H9 (cell line): ENCODE results near the gene BCO1. TPM values are rescaled to one million over a fixed set of nuclear protein-coding genes. Genes with fewer than 3 reads are reported as not detected.

Source experiments
- DNase-seq: peaks from one replicate; pipeline ENCODE4 v3.0.0-alpha.2; 2017
- H2AFZ ChIP-seq: one replicate; pipeline ENCODE4 v1.6.1; 2013; ENCODE audit warnings: mild to moderate bottlenecking, low read length, control low read depth, moderate library complexity
- H2AK5ac ChIP-seq: 2 replicates; pipeline ENCODE4 v1.6.1; 2013; ENCODE audit warnings: low read length, control low read depth, mixed read lengths; ENCODE audit not compliant: insufficient read length
- H2BK120ac ChIP-seq: one replicate; pipeline ENCODE4 v1.6.1; 2013; ENCODE audit warnings: low read depth, mild to moderate bottlenecking, low read length, control low read depth, inconsistent platforms; ENCODE audit not compliant: poor library complexity, severe bottlenecking
- H2BK12ac ChIP-seq: 2 replicates; pipeline ENCODE4 v1.6.1; 2013; ENCODE audit warnings: low read length, control low read depth, mixed read lengths, low read depth; ENCODE audit not compliant: insufficient read length
- H2BK15ac ChIP-seq: 2 replicates; pipeline ENCODE4 v1.6.1; 2013; ENCODE audit warnings: low read depth, low read length, control low read depth
- H2BK20ac ChIP-seq: one replicate; pipeline ENCODE4 v1.6.1; 2013; ENCODE audit warnings: low read depth, mild to moderate bottlenecking, low read length, control low read depth, inconsistent platforms; ENCODE audit not compliant: poor library complexity, severe bottlenecking
- H2BK5ac ChIP-seq: 2 replicates; pipeline ENCODE4 v1.6.1; 2013; ENCODE audit warnings: low read length, control low read depth, mixed read lengths; ENCODE audit not compliant: insufficient read length
- H3K14ac ChIP-seq: 2 replicates; pipeline ENCODE4 v1.6.1; 2013; ENCODE audit warnings: low read length, control low read depth; ENCODE audit not compliant: insufficient read depth
- H3K18ac ChIP-seq: 2 replicates; pipeline ENCODE4 v1.6.1; 2013; ENCODE audit warnings: low read depth, mild to moderate bottlenecking, mixed read lengths, low read length, control low read depth; ENCODE audit not compliant: insufficient read length
- H3K23ac ChIP-seq: 2 replicates; pipeline ENCODE4 v1.6.1; 2013; ENCODE audit warnings: low read length, control low read depth, mixed read lengths, low read depth; ENCODE audit not compliant: insufficient read length
- H3K23me2 ChIP-seq: 2 replicates; pipeline ENCODE4 v1.6.1; 2013; ENCODE audit warnings: low read depth, mild to moderate bottlenecking, mixed read lengths, low read length, control low read depth; ENCODE audit not compliant: insufficient read length, poor library complexity, severe bottlenecking
- H3K27ac ChIP-seq: 2 replicates; pipeline ENCODE4 v1.5.1; 2013; ENCODE audit warnings: low read length, control low read depth, mixed read lengths, low read depth; ENCODE audit not compliant: insufficient read length
- H3K27me3 ChIP-seq: 2 replicates; pipeline ENCODE4 v1.6.1; 2013; ENCODE audit warnings: low read length, control low read depth, inconsistent platforms; ENCODE audit not compliant: insufficient read depth
- H3K4ac ChIP-seq: 2 replicates; pipeline ENCODE4 v1.6.1; 2013; ENCODE audit warnings: low read depth, mild to moderate bottlenecking, control low read depth, inconsistent platforms, low read length, moderate library complexity
- H3K4me1 ChIP-seq: 2 replicates; pipeline ENCODE4 v1.6.1; 2013; ENCODE audit warnings: low read length, control low read depth, inconsistent platforms; ENCODE audit not compliant: insufficient read depth
- H3K4me2 ChIP-seq: 2 replicates; pipeline ENCODE4 v1.6.1; 2013; ENCODE audit warnings: low read length, control low read depth, mixed read lengths; ENCODE audit not compliant: insufficient read length, insufficient read depth
- H3K56ac ChIP-seq: 2 replicates; pipeline ENCODE4 v1.6.1; 2013; ENCODE audit warnings: low read depth, mild to moderate bottlenecking, mixed read lengths, low read length, control low read depth; ENCODE audit not compliant: insufficient read length
- H3K79me1 ChIP-seq: 2 replicates; pipeline ENCODE4 v1.6.1; 2013; ENCODE audit warnings: low read depth, mild to moderate bottlenecking, moderate library complexity, low read length, control low read depth, inconsistent platforms; ENCODE audit not compliant: insufficient read depth, poor library complexity, severe bottlenecking
- H3K79me2 ChIP-seq: 2 replicates; pipeline ENCODE4 v1.6.1; 2013; ENCODE audit warnings: low read length, control low read depth, inconsistent platforms; ENCODE audit not compliant: insufficient read depth
- H3K9ac ChIP-seq: 2 replicates; pipeline ENCODE4 v1.6.1; 2013; ENCODE audit warnings: low read length, control low read depth, mixed read lengths; ENCODE audit not compliant: insufficient read length; ENCODE audit errors: extremely low read depth
- H3K9me3 ChIP-seq: one replicate; pipeline ENCODE4 v1.6.1; 2013; ENCODE audit warnings: low read depth, low read length, inconsistent platforms; ENCODE audit not compliant: control insufficient read depth
- H3T11ph ChIP-seq: one replicate; pipeline ENCODE4 v1.6.1; 2013; ENCODE audit warnings: mild to moderate bottlenecking, low read length, control low read depth, inconsistent platforms
- H4K20me1 ChIP-seq: one replicate; pipeline ENCODE4 v1.6.1; 2013; ENCODE audit not compliant: control insufficient read depth, insufficient read length, insufficient read depth
- H4K5ac ChIP-seq: 2 replicates; pipeline ENCODE4 v1.6.1; 2013; ENCODE audit warnings: low read depth, mild to moderate bottlenecking, mixed read lengths, low read length, control low read depth; ENCODE audit not compliant: insufficient read length
- H4K8ac ChIP-seq: replicated peaks from 2 replicates; pipeline ENCODE4 v1.6.1; 2013; ENCODE audit warnings: low read length, control low read depth, mixed read lengths, low read depth; ENCODE audit not compliant: insufficient read length
- H4K91ac ChIP-seq: 2 replicates; pipeline ENCODE4 v1.6.1; 2013; ENCODE audit warnings: low read depth, mild to moderate bottlenecking, moderate library complexity, mixed read lengths, low read length, control low read depth; ENCODE audit not compliant: insufficient read length
- H3K27ac Mint-ChIP-seq, 3 experiments: 2 replicates in 2 of 3; 3 replicates in 1 of 3; pipeline ENCODE4 v1.8.0; 2020 to 2021; ENCODE audit warnings: mixed read lengths in 3 of 3, mild to moderate bottlenecking in 1 of 3, moderate library complexity in 1 of 3
- H3K27me3 Mint-ChIP-seq: 2 replicates; pipeline ENCODE4 v1.8.0; 2021; ENCODE audit warnings: low read depth, mild to moderate bottlenecking, moderate library complexity, mixed read lengths
- H3K36me3 Mint-ChIP-seq, 3 experiments: 2 replicates in 2 of 3; 3 replicates in 1 of 3; pipeline ENCODE4 v1.8.0; 2020 to 2021; ENCODE audit warnings: low read depth in 3 of 3, mixed read lengths in 3 of 3; ENCODE audit not compliant: insufficient read depth in 1 of 3
- H3K4me1 Mint-ChIP-seq, 2 experiments: 2 replicates each; pipeline ENCODE4 v1.8.0; 2020; ENCODE audit warnings: mixed read lengths in 2 of 2
- H3K4me3 Mint-ChIP-seq, 2 experiments: 2 replicates in 1 of 2; 3 replicates in 1 of 2; pipeline ENCODE4 v1.8.0; 2020 to 2021; ENCODE audit warnings: mild to moderate bottlenecking in 2 of 2, mixed read lengths in 2 of 2, moderate library complexity in 1 of 2
- H3K9me3 Mint-ChIP-seq, 2 experiments: 2 replicates in 1 of 2; 3 replicates in 1 of 2; pipeline ENCODE4 v1.8.0; 2020; ENCODE audit warnings: mild to moderate bottlenecking in 2 of 2, mixed read lengths in 2 of 2, moderate library complexity in 1 of 2
- WGBS: extraction: QIAGEN DNeasy Blood & Tissue Kit; methylation state at CpG from one replicate; pipeline ENCODE4 v1.1.7; 2013; ENCODE audit warnings: missing lambda C conversion rate, low lambda C conversion rate, mixed read lengths; ENCODE audit not compliant: insufficient read length; ENCODE audit errors: extremely low coverage; 5-methylcytosine and 5-hydroxymethylcytosine counted together
- total RNA-seq: library from RNA; stranded (reverse); gene quantifications from 2 replicates; pipeline ENCODE4 v1.2.1, GENCODE V29; 2021
- TF ChIP-seq, protein P1 (sequence below): fragments of 200-600 bp; sonication (generic); conservative IDR thresholded peaks from 3 replicates; pipeline ENCODE4 v1.8.0; 2021; ENCODE audit warnings: antibody characterized with exemption, mild to moderate bottlenecking

The BCO1 gene
- total RNA-seq, 1 experiment from 2014 or later: not detected

- peaks cover 2% of the 10 kb centered on the region for H4K20me1 ChIP-seq
- peaks cover 28% of the 10 kb centered on the region; the same call in 1 of the 2 replicates for H3K79me2 ChIP-seq
- H3K27me3 ChIP-seq: no peaks in the 10 kb centered on the region
- no peak overlapping the region for H2BK20ac ChIP-seq
- H3K4me3 Mint-ChIP-seq: no peak overlapping the region
- no peaks in the 10 kb centered on the region; the same call in 1 of the 2 replicates for H3K4me1 ChIP-seq
- TF ChIP-seq, protein P1, sequence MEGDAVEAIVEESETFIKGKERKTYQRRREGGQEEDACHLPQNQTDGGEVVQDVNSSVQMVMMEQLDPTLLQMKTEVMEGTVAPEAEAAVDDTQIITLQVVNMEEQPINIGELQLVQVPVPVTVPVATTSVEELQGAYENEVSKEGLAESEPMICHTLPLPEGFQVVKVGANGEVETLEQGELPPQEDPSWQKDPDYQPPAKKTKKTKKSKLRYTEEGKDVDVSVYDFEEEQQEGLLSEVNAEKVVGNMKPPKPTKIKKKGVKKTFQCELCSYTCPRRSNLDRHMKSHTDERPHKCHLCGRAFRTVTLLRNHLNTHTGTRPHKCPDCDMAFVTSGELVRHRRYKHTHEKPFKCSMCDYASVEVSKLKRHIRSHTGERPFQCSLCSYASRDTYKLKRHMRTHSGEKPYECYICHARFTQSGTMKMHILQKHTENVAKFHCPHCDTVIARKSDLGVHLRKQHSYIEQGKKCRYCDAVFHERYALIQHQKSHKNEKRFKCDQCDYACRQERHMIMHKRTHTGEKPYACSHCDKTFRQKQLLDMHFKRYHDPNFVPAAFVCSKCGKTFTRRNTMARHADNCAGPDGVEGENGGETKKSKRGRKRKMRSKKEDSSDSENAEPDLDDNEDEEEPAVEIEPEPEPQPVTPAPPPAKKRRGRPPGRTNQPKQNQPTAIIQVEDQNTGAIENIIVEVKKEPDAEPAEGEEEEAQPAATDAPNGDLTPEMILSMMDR: no peak
- H4K5ac ChIP-seq: no peak overlapping the region
- no peak overlapping the region for H3K4me2 ChIP-seq
- H3K79me1 ChIP-seq: peaks cover 8% of the 10 kb centered on the region
- no peak overlapping the region for H2BK15ac ChIP-seq
- no peak overlapping the region for H2BK12ac ChIP-seq
- H3K27ac Mint-ChIP-seq: peak overlapping the region in 1 of 3 experiments; percentile 49; a peak in 2 of 7 replicates
- H4K8ac ChIP-seq: no peak overlapping the region
- H3K23me2 ChIP-seq: peaks cover 5% of the 10 kb centered on the region
- no CpG with 5 or more reads among the region's 6 CpGs for WGBS
- H3K27me3 Mint-ChIP-seq: no peaks in the 10 kb centered on the region
- H3K56ac ChIP-seq: no peak overlapping the region
- peaks cover 0 to 3% (median 2%) of the 10 kb centered on the region in 3 experiments; a peak in 3 of 7 replicates for H3K36me3 Mint-ChIP-seq
- H3K9me3 ChIP-seq: no peaks in the 10 kb centered on the region
- no peak overlapping the region for H2AFZ ChIP-seq
- H3K4me1 Mint-ChIP-seq: peaks cover 19 to 21% of the 10 kb centered on the region in 2 experiments
- H2AK5ac ChIP-seq: no peak overlapping the region
- H3K27ac ChIP-seq: no peak overlapping the region
- no peak overlapping the region for H3K9ac ChIP-seq
- no peak overlapping the region for H4K91ac ChIP-seq
- H3K9me3 Mint-ChIP-seq: no peaks in the 10 kb centered on the region
- no peak for DNase-seq
- peak overlapping the region; percentile 25 for H2BK120ac ChIP-seq
- no peak overlapping the region for H3K14ac ChIP-seq
- H3K23ac ChIP-seq: no peak overlapping the region
- no peak overlapping the region for H3K18ac ChIP-seq
- H2BK5ac ChIP-seq: no peak overlapping the region
- H3K4ac ChIP-seq: no peak overlapping the region
- H3T11ph ChIP-seq: no peak overlapping the region
These were observed 80.9 kb downstream of the BCO1 start for GRCh38 chr16:81319221-81319912.
